DMS53 treated with DMSO at 0.1 percent for 48 hours (cell line): ENCODE measurements around the gene PCDHB12.
A peak's percentile ranks its signal among the peaks of the same experiment; 100 is the strongest.
"Not testable (repeated sequence)": the region's sequence is repeated elsewhere in the genome, so short reads cannot be mapped to it uniquely, and the experiment has no call there.

Experiments
- DNase-seq: peaks from one replicate; lab custom pipeline; 2025; ENCODE audit not compliant: unreplicated experiment; lab: John Stamatoyannopoulos, UW

The PCDHB12 gene

GRCh38 chr5:141201646-141202045 is 6.9 kb upstream of the PCDHB12 start:
- DNase-seq = not testable (repeated sequence)

DNA sequence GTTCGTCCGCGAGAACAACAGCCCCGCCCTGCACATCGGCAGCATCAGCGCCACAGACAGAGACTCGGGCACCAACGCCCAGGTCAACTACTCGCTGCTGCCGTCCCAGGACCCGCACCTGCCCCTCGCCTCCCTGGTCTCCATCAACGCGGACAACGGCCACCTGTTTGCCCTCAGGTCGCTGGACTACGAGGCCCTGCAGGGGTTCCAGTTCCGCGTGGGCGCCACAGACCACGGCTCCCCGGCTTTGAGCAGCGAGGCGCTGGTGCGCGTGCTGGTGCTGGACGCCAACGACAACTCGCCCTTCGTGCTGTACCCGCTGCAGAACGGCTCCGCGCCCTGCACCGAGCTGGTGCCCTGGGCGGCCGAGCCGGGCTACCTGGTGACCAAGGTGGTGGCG is 1.8 kb downstream of the PCDHB12 start:
- DNase-seq = not testable (repeated sequence)

- DNase-seq = not testable (repeated sequence)
Observed at GRCh38 chr5:141210849-141211248, 2.3 kb downstream of the PCDHB12 start.

DNA sequence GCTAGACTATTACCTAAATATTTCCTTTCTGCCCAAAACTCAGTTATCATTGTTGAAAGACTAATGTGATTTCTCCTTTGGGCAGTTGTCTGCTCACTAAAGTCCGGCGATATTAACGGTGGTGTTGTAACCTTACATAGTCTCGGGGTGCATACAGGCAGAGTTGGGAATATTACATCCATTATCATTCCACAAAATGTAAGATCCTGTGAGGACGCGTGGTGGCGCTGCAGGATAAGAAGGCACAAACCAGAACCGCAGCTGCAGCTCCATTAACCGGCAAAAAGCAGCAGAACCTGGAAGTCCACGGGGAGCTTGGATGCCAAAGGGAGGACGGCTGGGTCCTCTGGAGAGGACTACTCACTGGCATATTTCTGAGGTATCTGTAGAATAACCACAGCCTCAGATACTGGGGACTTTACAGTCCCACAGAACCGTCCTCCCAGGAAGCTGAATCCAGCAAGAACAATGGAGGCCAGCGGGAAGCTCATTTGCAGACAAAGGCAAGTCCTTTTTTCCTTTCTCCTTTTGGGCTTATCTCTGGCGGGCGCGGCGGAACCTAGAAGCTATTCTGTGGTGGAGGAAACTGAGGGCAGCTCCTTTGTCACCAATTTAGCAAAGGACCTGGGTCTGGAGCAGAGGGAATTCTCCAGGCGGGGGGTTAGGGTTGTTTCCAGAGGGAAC is 5.3 kb downstream of the PCDHB12 start, which contains the start of gene PCDHB13:
Gene PCDHB13, plus strand, starts transcription at position 264 of the 684 bp plus-strand sequence. Its CDS starts 205 bp downstream, at position 469.
- DNase-seq = peak; percentile 43

GRCh38 chr5:141214583-141214982 is 6.1 kb downstream of the PCDHB12 start:
- DNase-seq = not testable (repeated sequence)

DNA sequence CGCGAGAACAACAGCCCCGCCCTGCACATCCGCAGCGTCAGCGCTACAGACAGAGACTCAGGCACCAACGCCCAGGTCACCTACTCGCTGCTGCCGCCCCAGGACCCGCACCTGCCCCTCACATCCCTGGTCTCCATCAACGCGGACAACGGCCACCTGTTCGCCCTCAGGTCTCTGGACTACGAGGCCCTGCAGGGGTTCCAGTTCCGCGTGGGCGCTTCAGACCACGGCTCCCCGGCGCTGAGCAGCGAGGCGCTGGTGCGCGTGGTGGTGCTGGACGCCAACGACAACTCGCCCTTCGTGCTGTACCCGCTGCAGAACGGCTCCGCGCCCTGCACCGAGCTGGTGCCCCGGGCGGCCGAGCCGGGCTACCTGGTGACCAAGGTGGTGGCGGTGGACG is 7.0 kb downstream of the PCDHB12 start:
- not testable (repeated sequence) for DNase-seq

GRCh38 chr5:141216035-141216434 is 7.5 kb downstream of the PCDHB12 start:
- DNase-seq = not testable (repeated sequence)

DNA sequence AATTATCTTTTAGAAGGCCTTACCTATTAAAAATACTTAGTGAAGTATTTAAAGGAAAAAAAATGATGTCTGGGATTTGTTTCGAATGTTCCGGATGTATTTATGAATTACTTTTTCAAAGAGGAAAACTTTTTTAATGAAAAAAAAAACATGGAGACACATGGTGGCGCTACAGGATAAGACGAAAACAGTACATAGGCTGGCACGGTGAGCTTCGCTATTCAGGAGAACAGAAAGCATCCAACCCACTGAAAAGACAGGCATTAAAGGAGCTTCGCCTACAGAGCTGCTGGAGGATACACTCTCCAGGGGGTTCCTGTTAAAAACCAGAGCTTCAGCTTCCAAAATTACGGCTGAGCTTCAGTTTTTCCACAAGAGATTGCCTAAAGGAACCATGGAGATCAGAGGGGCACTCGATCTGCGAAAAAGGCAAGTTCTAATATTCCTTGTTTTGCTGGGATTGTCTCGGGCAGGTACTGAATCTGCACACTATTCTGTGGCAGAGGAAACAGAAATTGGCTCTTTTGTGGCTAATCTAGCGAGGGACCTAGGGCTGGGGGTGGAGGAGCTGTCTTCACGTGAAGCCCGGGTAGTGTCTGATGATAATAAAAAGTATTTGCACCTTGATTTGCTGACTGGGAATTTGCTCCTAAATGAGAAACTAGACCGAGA is 14.7 kb downstream of the PCDHB12 start, which contains the start of gene PCDHB14:
Gene PCDHB14, plus strand, starts transcription at position 232 of the 672 bp plus-strand sequence. Its CDS starts 163 bp downstream, at position 395.
- peak; percentile 32 for DNase-seq

- not testable (repeated sequence) for DNase-seq
Observed at GRCh38 chr5:141224844-141225243, 16.3 kb downstream of the PCDHB12 start.

GRCh38 chr5:141225421-141225820 is 16.9 kb downstream of the PCDHB12 start:
- not testable (repeated sequence) for DNase-seq

DNA sequence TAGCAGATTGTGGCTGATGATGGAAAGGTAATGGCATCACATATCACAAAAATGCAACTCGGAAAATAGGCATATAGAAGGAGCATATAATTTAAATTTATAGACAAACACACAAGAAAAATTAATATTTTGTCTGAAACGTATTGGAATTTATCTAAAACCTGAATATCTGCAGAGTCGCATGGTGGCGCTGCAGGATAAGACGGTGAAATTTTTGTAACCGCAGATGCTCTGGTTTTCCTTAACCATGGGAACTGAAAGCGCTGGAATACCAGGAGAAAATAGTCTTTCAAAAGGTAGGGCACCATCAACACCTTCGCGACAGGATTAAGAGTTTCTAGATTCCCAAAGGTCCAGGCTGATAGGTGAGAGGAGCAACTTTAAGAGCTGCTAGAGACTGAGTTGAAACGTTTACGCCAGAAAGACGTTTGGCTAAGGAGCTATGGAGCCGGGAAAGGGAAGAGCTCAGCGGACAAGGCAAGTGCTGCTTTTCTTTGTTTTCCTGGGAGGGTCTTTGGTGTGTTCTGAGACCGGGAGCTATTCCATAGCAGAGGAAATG is 25.7 kb downstream of the PCDHB12 start:
- DNase-seq = no peak

GRCh38 chr5:141235922-141236321 is 27.4 kb downstream of the PCDHB12 start:
- not testable (repeated sequence) for DNase-seq

- DNase-seq = no peak
Observed at GRCh38 chr5:141236516-141237313, 28.2 kb downstream of the PCDHB12 start.

GRCh38 chr5:141241496-141241895 is 33.0 kb downstream of the PCDHB12 start:
- no peak for DNase-seq

DNA sequence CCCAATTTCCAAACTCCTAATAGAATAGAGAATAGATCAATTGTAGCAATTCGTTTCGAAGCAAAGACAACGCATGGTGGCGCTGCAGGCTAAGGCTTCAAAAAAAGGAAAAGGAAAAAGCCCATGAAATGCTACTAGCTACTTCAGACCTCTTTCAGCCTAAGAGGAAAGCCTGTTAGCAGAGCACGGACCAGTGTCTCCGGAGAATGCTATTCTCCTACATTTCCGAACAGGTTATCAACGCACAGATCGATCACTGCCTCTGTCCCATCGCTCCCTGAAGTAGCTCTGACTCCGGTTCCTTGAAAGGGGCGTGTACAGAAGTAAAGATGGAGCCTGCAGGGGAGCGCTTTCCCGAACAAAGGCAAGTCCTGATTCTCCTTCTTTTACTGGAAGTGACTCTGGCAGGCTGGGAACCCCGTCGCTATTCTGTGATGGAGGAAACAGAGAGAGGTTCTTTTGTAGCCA is 36.8 kb downstream of the PCDHB12 start, which contains the start of gene PCDHB15:
Gene PCDHB15, plus strand, starts transcription at position 146 of the 468 bp plus-strand sequence. Its CDS starts 184 bp downstream, at position 330.
- peak; percentile 16 for DNase-seq

DNA sequence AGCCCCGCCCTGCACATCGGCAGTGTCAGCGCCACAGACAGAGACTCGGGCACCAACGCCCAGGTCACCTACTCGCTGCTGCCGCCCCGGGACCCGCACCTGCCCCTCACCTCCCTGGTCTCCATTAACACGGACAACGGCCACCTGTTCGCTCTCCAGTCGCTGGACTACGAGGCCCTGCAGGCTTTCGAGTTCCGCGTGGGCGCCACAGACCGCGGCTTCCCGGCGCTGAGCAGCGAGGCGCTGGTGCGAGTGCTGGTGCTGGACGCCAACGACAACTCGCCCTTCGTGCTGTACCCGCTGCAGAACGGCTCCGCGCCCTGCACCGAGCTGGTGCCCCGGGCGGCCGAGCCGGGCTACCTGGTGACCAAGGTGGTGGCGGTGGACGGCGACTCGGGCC is 38.5 kb downstream of the PCDHB12 start:
- DNase-seq = not testable (repeated sequence)

GRCh38 chr5:141247434-141247833 is 38.9 kb downstream of the PCDHB12 start:
- DNase-seq = not testable (repeated sequence)

DNA sequence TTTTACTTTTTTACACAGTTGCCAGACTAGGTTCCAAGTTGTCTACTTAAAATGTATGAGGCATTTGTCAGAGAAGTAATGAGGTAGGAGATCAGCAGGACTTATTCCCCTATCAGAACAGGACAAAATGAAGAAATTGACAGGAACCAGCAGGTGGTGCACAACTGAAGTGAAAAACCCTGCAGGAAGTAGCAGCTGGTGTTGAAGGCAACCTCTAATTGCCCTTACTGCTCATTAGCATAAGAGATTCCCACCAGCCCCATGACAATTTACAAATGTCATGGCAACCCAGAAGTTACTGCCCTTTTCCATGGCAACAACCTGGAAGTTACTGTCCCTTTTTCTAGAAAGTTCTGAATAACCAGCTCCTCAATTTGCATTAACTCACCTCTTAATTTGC is 42.1 kb downstream of the PCDHB12 start:
- no peak for DNase-seq

GRCh38 chr5:141258464-141258863 is 49.9 kb downstream of the PCDHB12 start:
- DNase-seq = no peak

- no peak for DNase-seq
Observed at GRCh38 chr5:141258948-141259347, 50.4 kb downstream of the PCDHB12 start.
